ENCODE measurements around the gene FAM78B. TPM values are rescaled to one million over a fixed set of nuclear protein-coding genes. Genes with fewer than 3 reads are reported as not detected.
A peak's percentile ranks its signal among the peaks of the same experiment; 100 is the strongest.

The FAM78B gene
- total RNA-seq, 1 donor from 2014 or later = 66.0 TPM

DNA sequence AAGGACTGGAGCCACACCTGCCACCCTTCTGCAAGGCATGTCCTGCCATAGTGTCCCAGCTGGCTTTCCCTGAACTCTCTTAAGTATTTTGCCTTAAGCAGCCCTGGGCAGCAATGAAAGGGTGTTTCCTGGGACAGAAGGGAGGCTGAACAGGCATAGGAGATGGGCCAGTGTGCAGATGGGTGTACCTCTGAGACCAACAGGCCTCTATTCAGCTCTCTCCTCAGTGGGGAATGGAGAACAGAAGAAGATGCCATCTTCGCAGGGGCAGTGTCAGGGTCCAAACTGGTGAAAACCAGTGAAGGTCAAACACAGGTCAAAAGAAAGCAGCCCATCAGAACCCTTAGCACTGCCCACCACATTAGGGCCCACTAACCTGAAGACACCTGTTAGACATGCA is 53.2 kb downstream of the FAM78B start:
- Mint-ChIP-seq H3K4me1 (ENCODE audit: low read depth, unreplicated experiment) (peaks cover 46% of the 10 kb centered on the region), H3K27ac (ENCODE audit: unreplicated experiment) (no peak overlapping the region)
- DNase-seq = no peak

DNA sequence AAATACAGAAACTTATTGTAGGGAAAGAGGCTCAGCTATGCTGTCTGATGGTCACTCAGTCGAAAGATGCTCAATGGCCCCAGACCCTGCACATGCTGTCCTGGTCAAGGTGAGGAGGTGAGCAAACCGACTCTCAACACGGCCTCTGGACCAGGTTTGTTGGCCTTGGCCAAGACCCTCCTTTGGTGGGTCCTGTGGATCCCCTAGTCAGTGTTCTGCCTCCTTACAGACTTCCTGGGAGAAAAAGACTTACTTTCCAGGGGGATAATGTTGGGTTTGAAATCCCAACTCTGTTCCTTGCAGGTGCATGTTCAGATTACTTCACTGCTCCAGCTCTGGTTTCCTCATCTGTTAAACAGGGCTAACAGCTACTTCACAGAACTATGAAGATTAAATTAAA is 53.8 kb downstream of the FAM78B start:
- peaks cover 3% of the 10 kb centered on the region for H3K27me3 Mint-ChIP-seq (ENCODE audit: unreplicated experiment)
- peaks cover 43% of the 10 kb centered on the region for H3K4me1 Mint-ChIP-seq (ENCODE audit: low read depth, unreplicated experiment)
- H3K4me3 Mint-ChIP-seq (ENCODE audit: unreplicated experiment) = no peak overlapping the region
- peaks cover 8% of the 10 kb centered on the region for H3K36me3 Mint-ChIP-seq (ENCODE audit: unreplicated experiment)
- DNase-seq = no peak
- H3K9me3 Mint-ChIP-seq (ENCODE audit: unreplicated experiment) = peaks cover 3% of the 10 kb centered on the region
- H3K27ac Mint-ChIP-seq (ENCODE audit: unreplicated experiment) = no peak overlapping the region
- TF ChIP-seq, protein P1, sequence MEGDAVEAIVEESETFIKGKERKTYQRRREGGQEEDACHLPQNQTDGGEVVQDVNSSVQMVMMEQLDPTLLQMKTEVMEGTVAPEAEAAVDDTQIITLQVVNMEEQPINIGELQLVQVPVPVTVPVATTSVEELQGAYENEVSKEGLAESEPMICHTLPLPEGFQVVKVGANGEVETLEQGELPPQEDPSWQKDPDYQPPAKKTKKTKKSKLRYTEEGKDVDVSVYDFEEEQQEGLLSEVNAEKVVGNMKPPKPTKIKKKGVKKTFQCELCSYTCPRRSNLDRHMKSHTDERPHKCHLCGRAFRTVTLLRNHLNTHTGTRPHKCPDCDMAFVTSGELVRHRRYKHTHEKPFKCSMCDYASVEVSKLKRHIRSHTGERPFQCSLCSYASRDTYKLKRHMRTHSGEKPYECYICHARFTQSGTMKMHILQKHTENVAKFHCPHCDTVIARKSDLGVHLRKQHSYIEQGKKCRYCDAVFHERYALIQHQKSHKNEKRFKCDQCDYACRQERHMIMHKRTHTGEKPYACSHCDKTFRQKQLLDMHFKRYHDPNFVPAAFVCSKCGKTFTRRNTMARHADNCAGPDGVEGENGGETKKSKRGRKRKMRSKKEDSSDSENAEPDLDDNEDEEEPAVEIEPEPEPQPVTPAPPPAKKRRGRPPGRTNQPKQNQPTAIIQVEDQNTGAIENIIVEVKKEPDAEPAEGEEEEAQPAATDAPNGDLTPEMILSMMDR (IDR thresholded peaks at IDR 0.05; ENCODE audit: partially characterized antibody, unreplicated experiment) = no peak

More for the DNA sequence above, 53.2 kb downstream of the FAM78B start:
- TF ChIP-seq, protein P1 (IDR thresholded peaks at IDR 0.05; ENCODE audit: partially characterized antibody, unreplicated experiment) = no peak
- H3K27me3 Mint-ChIP-seq (ENCODE audit: unreplicated experiment) = peaks cover 3% of the 10 kb centered on the region
- H3K36me3 Mint-ChIP-seq (ENCODE audit: unreplicated experiment) = peaks cover 8% of the 10 kb centered on the region
- peaks cover 3% of the 10 kb centered on the region for H3K9me3 Mint-ChIP-seq (ENCODE audit: unreplicated experiment)
- no peak overlapping the region for H3K4me3 Mint-ChIP-seq (ENCODE audit: unreplicated experiment)

DNA sequence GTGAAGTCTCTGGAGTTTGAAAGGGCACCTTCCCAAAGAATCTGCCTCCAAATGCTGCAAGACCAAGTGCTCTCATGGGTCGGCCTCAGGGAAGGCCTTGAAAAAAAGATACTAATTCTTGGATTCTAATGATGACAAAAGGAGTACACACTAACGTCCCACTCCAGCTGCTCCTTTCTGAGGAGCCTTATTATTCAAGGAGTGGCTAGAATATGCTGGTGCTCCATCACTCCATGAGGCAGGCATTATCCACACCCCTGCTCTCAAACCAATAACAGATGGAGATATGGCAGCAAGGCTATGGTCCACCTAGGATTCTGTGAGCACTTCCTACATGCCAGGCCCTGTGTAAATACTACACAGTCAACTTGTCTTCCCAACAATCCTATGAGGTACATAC is 54.4 kb downstream of the FAM78B start:
- no peaks in the 10 kb centered on the region for H3K9me3 Mint-ChIP-seq (ENCODE audit: unreplicated experiment)
- H3K27ac Mint-ChIP-seq (ENCODE audit: unreplicated experiment) = no peak overlapping the region
- DNase-seq = no peak
- H3K36me3 Mint-ChIP-seq (ENCODE audit: unreplicated experiment) = peaks cover 8% of the 10 kb centered on the region
- no peak overlapping the region for H3K4me3 Mint-ChIP-seq (ENCODE audit: unreplicated experiment)
- TF ChIP-seq, protein P1 (IDR thresholded peaks at IDR 0.05; ENCODE audit: partially characterized antibody, unreplicated experiment) = no peak
- peaks cover 37% of the 10 kb centered on the region for H3K4me1 Mint-ChIP-seq (ENCODE audit: low read depth, unreplicated experiment)
- peaks cover 3% of the 10 kb centered on the region for H3K27me3 Mint-ChIP-seq (ENCODE audit: unreplicated experiment)

DNA sequence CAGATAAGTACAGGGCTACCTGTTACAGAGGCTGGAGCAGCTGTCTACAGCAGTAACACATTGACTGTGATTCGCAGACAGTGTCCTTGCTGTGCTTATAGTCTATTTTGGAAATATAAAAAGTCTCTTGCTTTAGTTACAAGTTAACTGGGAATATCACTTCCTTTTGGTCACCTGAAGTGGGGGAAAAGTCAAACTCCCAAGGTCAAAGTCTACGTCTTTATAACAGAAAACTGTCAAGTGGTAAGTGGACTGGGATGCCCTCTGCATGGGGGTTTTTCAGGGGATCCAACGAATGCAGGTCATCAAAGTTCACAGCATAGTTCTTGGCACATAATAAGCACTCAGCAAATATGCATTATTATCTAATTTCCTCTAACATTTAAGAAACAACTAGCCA is 55.4 kb downstream of the FAM78B start:
- Mint-ChIP-seq H3K27me3 (ENCODE audit: unreplicated experiment) (peaks cover 3% of the 10 kb centered on the region), H3K9me3 (ENCODE audit: unreplicated experiment) (no peaks in the 10 kb centered on the region), H3K36me3 (ENCODE audit: unreplicated experiment) (peaks cover 8% of the 10 kb centered on the region), H3K4me1 (ENCODE audit: low read depth, unreplicated experiment) (peaks cover 28% of the 10 kb centered on the region), H3K27ac (ENCODE audit: unreplicated experiment) (no peak overlapping the region), H3K4me3 (ENCODE audit: unreplicated experiment) (no peak overlapping the region)
- TF ChIP-seq, protein P1 (IDR thresholded peaks at IDR 0.05; ENCODE audit: partially characterized antibody, unreplicated experiment) = no peak
- DNase-seq = no peak

DNA sequence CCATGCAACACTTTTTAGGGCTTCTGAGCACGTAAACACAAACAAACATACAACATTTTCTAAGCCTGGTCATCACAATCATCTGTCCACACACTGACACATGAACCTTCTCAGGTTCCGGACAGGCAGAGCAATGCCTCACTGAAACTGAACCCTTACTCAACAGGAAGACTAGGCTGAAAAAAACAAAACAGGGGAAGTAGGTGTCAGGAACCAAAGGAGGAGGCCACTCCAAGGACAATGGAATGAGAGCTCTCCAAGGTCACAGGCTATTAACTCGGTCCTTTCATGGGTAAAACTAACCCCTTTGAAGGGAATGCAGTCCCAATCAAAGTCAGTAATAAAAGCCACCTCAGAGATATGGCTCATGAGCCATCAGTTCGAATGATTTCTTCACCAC is 76.6 kb downstream of the FAM78B start:
- peaks cover 6% of the 10 kb centered on the region for H3K9me3 Mint-ChIP-seq (ENCODE audit: unreplicated experiment)
- no peak overlapping the region for H3K27ac Mint-ChIP-seq (ENCODE audit: unreplicated experiment)
- H3K27me3 Mint-ChIP-seq (ENCODE audit: unreplicated experiment) = peaks cover 18% of the 10 kb centered on the region
- H3K4me3 Mint-ChIP-seq (ENCODE audit: unreplicated experiment) = peak overlapping the region; percentile 0
- no peak for DNase-seq
- peaks cover 38% of the 10 kb centered on the region for H3K4me1 Mint-ChIP-seq (ENCODE audit: low read depth, unreplicated experiment)
- peaks cover 12% of the 10 kb centered on the region for H3K36me3 Mint-ChIP-seq (ENCODE audit: unreplicated experiment)
- TF ChIP-seq, protein P1 (IDR thresholded peaks at IDR 0.05; ENCODE audit: partially characterized antibody, unreplicated experiment) = no peak
